Left ventricle myocardium inferior (tissue), 1 donor: ENCODE measurements around the gene CRTAP. TPM values are rescaled to one million over a fixed set of nuclear protein-coding genes. Genes with fewer than 3 reads are reported as not detected.

ENCODE experiments used
- DNase-seq: peaks from one replicate; pipeline ENCODE4 v3.0.0-alpha.2; 2020
- H3K27ac ChIP-seq: fragments of 200-600 bp; replicated peaks from 2 replicates; pipeline ENCODE4 v1.8.0; 2021
- H3K27me3 ChIP-seq: fragments of 200-600 bp; 2 replicates; pipeline ENCODE4 v1.8.0; 2021; ENCODE audit warnings: low read depth
- H3K36me3 ChIP-seq: fragments of 200-600 bp; 2 replicates; pipeline ENCODE4 v1.8.0; 2021
- H3K4me1 ChIP-seq: fragments of 200-600 bp; 2 replicates; pipeline ENCODE4 v1.8.0; 2021
- H3K4me3 ChIP-seq: fragments of 200-600 bp; 2 replicates; pipeline ENCODE4 v1.8.0; 2021; ENCODE audit warnings: mild to moderate bottlenecking, moderate library complexity
- H3K9me3 ChIP-seq: fragments of 200-600 bp; replicated peaks from 2 replicates; pipeline ENCODE4 v1.8.0; 2021
- intact Hi-C: fragments of 100-400 bp; cut with micrococcal nuclease; formaldehyde crosslinking; loops from one replicate; pipeline ENCODE4 v1.11.0; 2022
- total RNA-seq: library from RNA; stranded (reverse); fragmentation: NEBNext Ultra II Directional; extraction: Animal tissue kit (Norgen Biotek cat#: 25700); gene quantifications from one replicate; pipeline ENCODE4 v1.2.1, GENCODE V29; 2021
- TF ChIP-seq, protein P1 (sequence below): fragments of 200-600 bp; IDR thresholded peaks from 2 replicates; pipeline ENCODE4 v1.8.0; 2021; ENCODE audit warnings: antibody characterized with exemption, mild to moderate bottlenecking, borderline replicate concordance
- donor health status: DM: no; HTN: yes; CAD: no; lungs with severe emphysema.

CRTAP gene
- total RNA-seq, 1 donor from 2014 or later, result 95.1 TPM

DNA sequence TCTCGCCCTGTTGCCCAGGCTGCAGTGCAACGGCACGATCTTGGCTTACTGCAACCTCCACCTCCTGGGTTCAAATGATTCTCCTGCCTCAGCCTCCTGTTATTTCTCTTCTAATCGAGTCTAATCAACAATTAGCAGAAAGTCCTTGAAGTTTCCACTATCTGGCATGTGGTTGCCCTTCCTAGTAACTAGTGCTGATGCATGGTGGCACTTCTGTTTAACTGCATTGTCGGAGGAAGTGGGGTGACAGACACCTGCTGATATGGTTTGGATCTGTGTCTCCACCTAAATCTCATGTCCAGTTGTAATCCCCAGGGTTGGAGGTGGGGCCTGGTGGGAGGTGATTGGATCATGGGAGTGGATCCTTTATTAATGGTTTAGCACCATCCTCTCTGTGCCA, 9.2 kb downstream of the CRTAP start:
- intact Hi-C loops, result no loop called here
- H3K36me3 ChIP-seq, result peaks cover 60% of the 10 kb centered on the region
- TF ChIP-seq, protein P1, sequence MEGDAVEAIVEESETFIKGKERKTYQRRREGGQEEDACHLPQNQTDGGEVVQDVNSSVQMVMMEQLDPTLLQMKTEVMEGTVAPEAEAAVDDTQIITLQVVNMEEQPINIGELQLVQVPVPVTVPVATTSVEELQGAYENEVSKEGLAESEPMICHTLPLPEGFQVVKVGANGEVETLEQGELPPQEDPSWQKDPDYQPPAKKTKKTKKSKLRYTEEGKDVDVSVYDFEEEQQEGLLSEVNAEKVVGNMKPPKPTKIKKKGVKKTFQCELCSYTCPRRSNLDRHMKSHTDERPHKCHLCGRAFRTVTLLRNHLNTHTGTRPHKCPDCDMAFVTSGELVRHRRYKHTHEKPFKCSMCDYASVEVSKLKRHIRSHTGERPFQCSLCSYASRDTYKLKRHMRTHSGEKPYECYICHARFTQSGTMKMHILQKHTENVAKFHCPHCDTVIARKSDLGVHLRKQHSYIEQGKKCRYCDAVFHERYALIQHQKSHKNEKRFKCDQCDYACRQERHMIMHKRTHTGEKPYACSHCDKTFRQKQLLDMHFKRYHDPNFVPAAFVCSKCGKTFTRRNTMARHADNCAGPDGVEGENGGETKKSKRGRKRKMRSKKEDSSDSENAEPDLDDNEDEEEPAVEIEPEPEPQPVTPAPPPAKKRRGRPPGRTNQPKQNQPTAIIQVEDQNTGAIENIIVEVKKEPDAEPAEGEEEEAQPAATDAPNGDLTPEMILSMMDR, result no peak
- peaks cover 22% of the 10 kb centered on the region for H3K4me1 ChIP-seq
- H3K27ac ChIP-seq, result no peak overlapping the region
- H3K9me3 ChIP-seq, result no peaks in the 10 kb centered on the region
- no peak for DNase-seq
- H3K4me3 ChIP-seq, result no peak overlapping the region
- no peaks in the 10 kb centered on the region for H3K27me3 ChIP-seq

DNA sequence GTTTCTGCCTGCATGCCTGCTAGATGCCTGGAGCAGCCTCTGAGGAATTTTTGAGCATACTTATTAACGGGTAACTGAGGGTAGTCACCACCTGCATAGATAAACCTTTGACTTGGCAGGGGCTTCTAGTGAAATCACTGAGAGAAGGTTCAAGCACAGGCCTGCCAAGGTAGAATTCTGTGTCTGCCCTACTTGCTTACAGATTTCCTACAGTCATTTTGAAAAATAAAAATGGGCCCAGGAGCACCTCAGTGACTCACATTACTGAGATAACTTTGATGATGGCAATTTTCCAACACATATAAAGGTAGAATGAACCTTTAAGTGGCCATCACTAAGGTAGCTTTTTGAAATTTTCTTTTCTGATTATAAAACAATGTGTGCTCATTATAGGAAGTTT, 10.8 kb downstream of the CRTAP start:
- no peak overlapping the region for H3K27ac ChIP-seq
- TF ChIP-seq, protein P1, result no peak
- peaks cover 6% of the 10 kb centered on the region for H3K4me1 ChIP-seq

DNA sequence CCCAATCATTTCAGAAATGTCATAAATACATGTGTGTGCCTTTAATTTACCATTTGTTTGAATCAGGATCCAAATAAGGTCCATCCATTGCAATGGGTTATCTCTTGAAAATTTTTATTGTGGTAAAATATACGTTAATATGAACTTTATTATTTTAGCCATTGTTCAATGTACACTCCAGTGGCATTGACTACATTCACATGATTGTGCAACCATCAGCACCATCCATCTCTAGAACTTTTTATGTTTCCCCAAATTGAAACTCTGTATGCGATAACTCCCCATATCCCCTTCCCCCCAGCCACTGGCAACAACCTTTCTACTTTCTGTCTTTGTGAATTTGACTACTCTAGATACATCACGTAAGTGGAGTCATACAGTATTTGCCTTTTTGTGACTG, 12.0 kb downstream of the CRTAP start:
- TF ChIP-seq, protein P1, result no peak
- DNase-seq, result no peak
- H3K36me3 ChIP-seq, result peaks cover 73% of the 10 kb centered on the region
- H3K4me1 ChIP-seq, result peaks cover under 1% of the 10 kb centered on the region
- no peak overlapping the region for H3K27ac ChIP-seq
- H3K9me3 ChIP-seq, result no peaks in the 10 kb centered on the region
- H3K27me3 ChIP-seq, result no peaks in the 10 kb centered on the region
- H3K4me3 ChIP-seq, result no peak overlapping the region
- intact Hi-C loops, result no loop called here

More for the DNA sequence above, 10.8 kb downstream of the CRTAP start:
- no peaks in the 10 kb centered on the region for H3K9me3 ChIP-seq
- H3K36me3 ChIP-seq, result peaks cover 68% of the 10 kb centered on the region
- H3K4me3 ChIP-seq, result no peak overlapping the region
- intact Hi-C loops, result no loop called here
- no peaks in the 10 kb centered on the region for H3K27me3 ChIP-seq
- DNase-seq, result no peak

DNA sequence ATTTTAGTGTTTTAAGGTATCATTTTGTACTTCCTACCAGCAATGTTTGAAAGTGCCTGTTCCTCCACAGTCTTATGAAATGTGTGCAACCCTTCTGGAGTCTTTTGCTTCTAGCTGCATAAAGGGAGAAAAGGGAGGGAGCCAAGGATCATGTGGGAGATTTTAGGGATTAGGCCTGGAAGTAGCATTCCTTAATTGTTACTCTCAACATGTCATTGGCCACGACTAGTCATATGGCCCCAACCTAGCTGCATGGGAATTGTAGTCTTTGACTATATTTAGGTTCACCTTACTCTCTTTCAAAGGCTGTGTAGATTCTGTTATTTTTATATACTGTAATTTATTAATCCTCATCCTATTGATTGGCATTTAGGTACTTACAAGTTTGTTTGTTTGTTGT, 14.9 kb downstream of the CRTAP start:
- DNase-seq, result no peak
- no peaks in the 10 kb centered on the region for H3K9me3 ChIP-seq
- no peak overlapping the region for H3K4me3 ChIP-seq
- intact Hi-C loops, result no loop called here
- H3K27ac ChIP-seq, result no peak overlapping the region
- TF ChIP-seq, protein P1, result no peak
- H3K27me3 ChIP-seq, result no peaks in the 10 kb centered on the region
- H3K36me3 ChIP-seq, result peaks cover 73% of the 10 kb centered on the region
- peaks cover 11% of the 10 kb centered on the region for H3K4me1 ChIP-seq

DNA sequence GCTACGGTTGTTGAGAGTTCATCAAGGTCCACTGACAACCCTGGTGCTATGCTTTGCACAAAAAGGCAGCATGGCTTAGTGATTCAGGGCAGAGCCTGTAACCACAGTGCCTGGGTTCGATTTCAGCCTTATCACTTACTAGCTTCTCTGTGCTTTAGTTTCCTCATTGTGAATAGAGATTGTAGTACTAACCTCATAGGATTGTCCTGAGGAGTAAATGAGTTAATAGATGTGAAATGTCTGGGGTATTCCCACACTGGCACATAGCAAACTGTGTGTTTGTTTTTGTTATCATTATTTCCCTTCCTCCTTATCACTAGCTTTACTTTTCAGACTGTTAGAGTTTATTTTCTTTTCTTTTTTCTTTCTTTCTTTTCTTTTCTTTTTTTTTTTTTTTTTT, 16.3 kb downstream of the CRTAP start:
- no peak overlapping the region for H3K27ac ChIP-seq
- no peak for DNase-seq
- H3K9me3 ChIP-seq, result no peaks in the 10 kb centered on the region
- H3K36me3 ChIP-seq, result peaks cover 73% of the 10 kb centered on the region
- peaks cover 11% of the 10 kb centered on the region for H3K4me1 ChIP-seq
- TF ChIP-seq, protein P1, result no peak
- no peak overlapping the region for H3K4me3 ChIP-seq
- no peaks in the 10 kb centered on the region for H3K27me3 ChIP-seq
- intact Hi-C loops, result loop anchor here (5.0 kb wide), 1 partner anchor 242 kb away; no protein-coding TSS in a partner anchor
